Inferior parietal cortex (tissue), 1 donor: ENCODE results near the gene PITX2.
A peak's percentile ranks its signal among the peaks of the same experiment; 100 is the strongest.

ENCODE experiments used
- DNase-seq: peaks from one replicate; pipeline ENCODE4 v3.0.0-alpha.2; 2016; ENCODE audit errors: extremely low spot score

PITX2 gene

DNA sequence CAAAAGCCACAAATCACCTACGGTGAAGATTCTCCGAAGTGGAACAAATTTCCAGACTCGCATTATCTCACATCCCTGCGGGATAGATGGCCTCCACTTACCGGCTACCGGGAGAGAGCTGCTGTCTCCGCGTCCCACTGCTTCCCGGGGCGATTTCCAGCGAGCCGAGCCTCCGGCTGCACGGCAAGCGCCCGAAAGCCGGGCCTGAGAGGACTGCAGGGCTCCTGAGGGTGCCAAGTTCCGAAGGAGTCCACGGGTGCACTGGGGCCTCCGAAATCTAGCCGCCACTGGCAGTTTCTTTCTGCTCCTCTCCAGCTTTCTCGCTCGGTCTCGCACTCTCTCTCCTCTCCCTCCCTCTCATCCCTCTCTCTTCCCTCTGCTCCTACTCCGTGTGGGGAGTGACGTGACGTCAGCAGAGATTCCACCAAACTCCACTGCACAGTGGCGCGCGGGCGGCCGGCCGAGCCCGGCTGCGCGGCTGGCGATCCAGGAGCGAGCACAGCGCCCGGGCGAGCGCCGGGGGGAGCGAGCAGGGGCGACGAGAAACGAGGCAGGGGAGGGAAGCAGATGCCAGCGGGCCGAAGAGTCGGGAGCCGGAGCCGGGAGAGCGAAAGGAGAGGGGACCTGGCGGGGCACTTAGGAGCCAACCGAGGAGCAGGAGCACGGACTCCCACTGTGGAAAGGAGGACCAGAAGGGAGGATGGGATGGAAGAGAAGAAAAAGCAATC lies 14.0 kb upstream of the PITX2 start:
- no peak for DNase-seq

DNA sequence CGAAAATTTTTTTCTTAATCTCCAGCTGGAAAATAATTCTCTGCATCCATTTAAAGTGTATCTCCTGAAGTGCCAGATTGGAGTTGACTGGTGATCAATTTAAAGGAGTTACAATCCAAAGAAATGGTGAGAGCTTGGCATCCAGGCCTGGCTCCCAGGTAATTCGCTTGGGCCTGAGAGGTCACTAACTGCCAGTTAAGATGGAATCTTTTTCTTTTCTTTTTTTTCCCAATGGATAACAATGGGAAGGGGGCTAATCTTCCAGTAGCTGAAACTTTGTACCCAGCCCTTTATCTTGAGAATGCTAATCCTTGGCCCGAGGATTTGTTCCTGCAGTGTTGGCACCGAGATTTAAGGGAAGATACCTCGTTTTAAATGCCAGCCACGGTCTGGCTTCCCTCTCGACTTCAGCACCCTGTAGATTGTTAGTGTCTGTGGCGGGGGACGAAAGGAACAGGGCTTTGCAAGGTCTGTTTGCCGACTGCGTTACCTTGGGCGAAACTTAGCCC lies 13.3 kb upstream of the PITX2 start:
- DNase-seq, result no peak

DNA sequence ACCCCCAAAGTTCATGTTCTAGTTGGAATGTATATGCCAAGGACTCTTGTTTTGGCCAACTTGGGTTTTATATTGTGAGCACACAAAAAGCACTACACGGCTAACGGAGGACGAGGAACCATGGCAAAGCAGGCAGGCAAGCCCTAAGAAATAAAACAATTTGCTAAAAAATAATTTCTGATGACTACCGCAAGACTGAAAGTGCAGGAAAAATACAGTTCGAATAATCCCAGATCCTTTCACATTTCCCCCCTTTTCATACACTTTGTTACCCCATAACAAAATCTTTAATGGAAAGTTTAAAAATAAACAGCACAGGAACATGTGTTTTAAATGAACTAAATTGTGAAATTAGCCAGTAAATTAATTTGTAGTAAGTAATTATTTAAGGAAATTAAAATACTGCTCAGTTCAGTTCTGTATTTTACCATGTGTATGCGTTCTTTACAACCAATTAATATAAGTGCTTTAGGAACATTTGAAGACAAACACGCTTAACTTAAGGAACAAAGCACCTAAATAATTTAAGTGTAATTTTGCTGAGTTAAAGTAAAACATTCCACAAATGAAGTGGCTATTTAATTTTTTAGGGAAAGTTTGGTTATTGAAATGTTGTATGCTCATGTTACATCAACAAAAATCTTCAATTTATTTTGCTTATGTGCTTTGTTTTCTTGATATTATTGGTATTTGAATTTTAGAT lies 12.4 kb upstream of the PITX2 start:
- no peak for DNase-seq

DNA sequence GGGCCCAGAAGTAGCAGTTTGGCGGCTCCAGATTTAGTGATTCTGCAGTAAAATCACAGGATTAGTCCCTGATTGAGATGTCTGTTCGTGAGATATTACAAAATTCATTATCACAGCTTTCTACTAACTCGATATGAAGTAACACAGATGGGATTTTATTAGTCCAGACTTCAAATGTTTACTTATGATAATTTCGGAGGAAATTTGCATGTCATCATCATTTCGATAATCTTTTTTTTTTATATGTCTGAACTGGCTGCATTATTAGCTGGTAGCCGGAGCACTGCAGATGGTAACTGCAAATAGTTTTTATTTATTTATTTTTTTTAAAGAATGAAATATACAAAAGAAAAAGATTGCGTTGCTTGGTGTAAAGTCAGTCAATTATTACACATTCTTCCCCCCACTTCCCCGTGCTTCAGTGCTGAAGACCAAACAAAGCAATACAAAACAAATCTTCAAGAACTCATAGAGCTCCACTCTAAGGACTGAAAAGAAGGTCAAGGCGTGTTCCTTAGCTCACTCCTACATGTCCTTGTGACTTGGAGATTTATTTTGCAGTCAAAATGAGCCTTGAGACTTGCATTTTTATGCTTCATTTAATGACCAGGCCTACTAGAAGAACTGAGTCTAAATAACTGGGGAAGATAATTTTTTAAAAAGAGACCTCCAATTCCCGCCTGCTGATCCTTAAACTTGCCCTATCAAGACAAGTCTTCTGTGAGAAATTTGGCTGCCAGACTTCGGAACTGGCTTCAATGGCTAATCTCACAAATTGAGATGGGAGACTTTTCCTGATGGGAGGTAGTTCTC lies 11.7 kb upstream of the PITX2 start:
- no peak for DNase-seq

DNA sequence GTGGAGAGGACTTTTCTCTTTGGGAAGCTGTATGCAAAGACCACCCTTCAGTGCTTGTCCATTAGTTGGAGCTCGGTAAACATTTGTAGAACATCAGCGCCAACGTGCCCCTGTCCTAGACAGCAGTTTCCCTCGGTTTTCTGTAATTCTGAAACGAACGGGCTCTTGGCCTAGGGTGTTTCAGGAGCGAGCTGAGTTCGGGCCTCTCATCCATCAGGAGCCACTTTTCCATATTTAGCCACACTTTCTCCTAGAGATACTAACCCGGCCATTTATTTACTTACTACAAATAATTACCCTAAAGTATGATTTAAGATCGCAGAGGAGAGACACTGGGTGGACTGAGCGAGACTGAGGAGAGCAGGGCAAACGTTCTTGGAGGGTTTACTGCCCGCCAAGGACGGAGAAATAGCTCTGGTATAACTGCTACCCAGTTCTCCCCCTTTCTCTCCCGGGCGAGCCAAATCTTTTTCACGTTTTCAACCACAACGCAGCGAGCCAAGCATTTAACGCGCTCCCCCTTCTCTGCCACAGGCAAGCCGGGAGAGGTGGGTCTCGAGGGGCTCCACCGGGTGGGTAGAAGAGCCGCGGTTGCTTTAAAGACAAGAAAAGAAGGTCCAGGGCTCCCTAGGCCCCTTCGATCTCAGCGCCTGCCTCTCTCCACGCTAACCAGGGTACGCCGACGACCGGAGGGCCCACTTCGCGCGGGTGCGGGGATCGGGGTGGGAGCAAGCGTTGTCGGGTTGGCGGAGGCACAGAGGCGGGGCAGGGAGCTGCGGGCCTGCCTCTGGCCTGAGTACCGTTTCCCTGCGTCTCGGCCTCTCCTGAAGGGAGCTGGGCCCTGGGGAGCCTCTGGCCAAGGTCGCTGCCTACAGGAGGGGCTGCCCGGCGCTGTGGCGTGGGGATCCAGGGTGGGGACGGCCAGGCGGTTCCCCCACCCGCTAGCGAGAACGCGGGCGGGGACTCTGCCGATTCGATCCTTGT lies 10.8 kb upstream of the PITX2 start:
- DNase-seq, result no peak

DNA sequence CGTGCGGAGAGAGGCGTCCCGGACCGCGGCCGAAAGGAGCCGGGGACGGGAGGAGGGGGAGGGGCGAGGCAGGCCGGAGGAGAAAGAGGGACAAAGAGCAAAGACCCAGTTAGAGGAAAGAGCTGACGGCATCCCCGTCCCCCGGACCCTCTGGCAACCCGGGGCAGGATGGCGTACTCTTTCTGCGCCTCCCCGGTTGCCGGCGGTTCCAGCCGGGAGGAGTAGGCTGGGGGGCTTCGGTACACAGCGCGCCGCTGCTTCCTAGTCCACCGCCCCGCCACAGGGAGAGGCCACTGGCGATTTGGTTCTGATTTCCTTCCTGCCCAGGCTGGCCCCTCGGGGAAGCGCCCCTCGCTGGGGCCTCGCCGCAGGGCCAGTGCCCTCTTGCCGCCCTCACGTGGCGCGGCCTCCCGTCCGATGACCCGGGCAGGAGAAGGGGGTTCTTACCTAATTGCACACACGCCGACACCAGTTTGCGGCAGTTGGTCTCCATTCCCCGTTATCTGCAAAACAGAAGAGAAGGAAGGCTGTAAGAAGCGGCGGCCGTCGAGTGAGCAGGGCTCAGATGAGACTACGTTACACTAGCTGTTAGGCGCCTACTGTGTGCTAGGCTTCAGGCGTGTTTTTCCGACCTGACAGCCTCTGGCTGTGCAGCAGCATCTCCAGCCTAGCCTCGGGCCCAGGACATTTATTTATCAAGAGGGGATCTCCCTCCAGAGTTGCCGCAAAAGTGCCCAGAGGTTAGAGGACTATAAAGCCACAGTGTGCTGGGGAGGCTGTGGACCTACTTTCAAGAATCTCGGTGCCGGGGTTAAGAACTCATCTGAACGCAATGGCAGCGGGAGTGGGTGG lies 9.9 kb upstream of the PITX2 start:
- no peak for DNase-seq

DNA sequence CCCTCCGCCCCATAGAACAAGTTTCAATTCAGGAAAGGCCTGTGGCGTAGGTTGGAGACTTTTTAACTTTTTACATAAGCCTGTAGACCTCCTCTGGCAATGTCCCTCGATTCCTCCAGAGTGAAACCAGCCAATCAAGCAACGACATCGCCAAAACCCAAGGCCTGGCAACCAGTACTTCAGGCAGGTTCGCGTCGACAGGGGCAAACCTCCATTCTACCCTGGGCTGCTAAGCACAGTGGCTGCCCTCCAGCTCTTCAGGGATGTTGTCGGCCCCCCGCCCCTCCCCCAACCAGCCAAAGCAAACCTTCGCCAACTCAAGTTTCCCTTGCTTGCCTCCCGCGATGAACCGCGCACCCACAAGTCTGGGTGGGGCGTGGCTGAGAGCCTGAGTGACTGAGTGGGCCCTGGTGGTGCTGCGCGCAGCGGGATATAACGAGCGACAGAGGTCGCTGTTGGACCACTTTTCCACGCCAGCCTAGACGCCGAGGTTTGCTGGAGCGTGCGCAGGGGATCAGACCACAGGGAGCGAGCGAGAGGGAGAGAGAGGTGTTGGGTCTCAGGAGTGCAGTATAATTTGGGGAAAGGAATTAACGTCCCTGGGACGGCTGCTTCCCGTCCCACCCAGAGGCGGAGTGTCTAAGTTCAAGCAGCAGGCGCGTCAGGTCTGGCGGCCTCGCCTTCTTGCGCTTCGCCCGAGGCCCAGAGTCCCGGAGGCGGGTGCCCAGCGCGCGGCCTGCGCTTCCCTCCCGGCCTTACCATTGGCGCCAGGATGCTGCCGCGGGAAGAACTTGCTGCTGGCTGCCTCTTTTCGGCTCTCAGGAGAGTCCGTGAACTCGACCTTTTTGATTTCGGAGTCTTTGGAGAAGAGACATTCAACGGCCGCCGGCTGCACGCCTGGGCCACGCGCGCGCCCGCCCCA lies 9.0 kb upstream of the PITX2 start:
- DNase-seq, result peak; percentile 66

DNA sequence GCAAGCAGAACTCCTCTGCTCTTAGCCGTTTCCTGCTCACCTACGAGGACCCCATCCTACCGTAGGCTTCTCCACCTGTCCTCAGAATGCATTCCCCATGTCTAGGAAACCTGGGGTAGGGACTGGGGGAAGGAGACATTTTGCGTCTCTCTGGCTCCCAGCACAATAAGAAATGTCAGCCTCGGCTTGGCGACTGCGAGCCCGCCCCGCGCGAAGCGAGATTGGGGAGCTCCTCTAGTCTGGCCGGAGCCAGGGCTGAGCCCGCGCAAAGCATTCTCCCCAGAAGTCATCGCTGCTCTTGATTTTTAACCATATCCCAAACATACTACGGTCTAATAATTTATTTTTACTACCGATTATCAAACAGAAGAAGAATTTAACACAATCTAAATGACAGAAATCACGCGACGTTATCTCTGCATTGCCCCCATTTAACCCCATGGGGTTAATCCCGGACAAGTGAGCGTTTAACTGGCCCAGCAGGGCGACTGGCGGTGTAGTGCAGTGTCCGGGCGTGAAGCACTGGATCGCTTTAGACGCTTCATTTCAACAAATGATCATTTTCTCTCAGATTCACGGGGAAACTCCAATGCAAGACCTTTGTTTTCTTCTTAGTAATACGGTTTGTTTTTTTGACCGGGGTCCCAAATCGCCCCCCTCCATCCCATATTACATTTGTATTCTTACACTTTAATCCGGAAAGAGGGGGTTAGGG lies 8.0 kb upstream of the PITX2 start:
- DNase-seq, result no peak

DNA sequence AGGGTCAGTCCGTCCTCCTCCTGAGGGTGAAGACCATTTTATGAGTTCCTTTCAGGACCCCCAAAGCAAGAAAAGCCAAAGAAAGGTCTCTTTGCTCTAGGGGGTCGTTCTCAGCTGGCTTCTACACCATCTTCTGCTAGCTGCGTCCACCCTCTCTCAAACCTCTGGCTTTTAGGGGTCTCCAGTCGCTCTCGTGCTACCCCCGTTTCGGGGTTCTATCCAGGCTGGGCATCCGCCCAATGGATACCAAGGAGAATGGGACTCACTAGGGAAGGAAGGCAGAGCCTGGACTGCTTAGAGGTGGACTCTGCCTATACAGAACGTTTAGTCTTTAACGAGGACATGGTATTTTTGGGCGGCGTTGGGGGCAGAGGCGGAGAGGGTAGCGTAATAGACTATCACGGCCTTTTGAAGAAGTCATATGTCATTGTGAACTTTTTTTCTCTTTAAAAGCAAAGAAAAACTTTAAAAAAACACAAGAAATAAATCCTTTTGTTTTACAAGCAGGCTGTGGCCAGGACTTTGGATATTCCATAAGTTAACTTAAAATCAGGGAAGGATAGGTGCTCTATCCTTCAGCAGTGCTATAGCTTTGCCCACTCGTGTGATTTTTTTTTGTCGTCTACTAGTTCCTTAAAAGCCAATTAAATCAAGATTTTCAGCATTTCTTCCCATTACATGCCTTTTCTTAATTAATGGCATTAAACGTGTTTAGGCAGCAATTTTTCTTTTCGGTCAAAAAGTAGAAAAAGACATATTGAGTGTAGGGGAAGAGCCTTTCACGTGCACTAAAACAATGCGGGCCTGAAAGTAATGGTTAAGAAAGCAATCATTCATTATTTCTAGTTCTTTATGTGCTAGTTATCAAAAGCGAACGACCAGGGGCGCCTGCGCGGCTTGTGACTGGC lies 7.2 kb upstream of the PITX2 start:
- DNase-seq, result no peak

DNA sequence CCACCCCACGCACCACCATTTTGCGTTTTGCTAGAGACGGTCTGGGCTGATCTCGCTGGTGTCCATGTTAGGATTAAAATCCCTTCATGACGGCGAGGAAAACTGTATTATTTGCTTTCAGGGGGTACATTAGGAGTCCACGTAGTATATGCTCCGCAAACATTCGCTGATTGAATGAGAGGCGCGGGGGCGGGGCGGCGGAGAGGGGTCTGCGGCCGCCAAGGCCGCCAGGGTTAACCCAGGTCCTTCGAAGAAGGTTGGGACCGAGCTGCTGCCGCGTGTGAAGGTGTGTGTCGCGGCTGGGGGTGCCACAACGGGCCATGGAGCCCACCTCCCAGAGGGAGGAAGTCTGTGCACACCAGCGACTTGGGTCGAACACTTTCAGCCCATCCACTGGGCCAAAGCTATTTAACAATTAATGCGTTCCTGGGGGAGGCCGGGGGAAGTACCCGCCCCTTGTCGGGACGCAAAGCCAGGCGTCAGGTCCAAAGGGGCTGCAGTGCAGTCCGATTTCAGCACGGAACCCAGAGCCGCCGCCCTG lies 6.4 kb upstream of the PITX2 start:
- DNase-seq, result no peak

DNA sequence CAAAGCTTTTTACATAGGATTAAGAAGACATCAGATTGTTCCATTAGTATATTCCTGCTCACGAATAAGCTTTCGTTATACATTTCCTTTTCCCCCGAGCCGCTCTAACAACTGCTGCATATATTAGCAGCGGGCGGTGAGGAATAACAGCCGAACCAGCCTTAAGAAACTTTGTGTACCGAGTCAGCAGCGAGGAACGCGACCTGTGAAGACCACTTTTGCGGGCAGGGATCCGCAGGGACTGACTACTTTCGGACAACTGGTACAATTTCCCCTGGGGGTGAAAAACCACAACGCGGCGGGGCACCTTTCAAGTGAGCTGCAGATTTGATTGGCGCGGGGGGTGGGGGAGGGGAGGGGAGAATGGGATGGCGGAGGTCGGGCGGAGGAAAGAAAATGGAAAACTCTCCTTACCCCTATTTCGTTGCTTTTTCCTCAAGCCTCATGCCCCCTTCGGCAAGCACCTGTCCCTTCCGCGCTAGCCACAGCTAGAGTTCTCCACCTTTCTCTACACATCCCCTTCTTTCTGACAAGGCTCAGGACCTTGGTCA lies 5.9 kb upstream of the PITX2 start:
- DNase-seq, result no peak

DNA sequence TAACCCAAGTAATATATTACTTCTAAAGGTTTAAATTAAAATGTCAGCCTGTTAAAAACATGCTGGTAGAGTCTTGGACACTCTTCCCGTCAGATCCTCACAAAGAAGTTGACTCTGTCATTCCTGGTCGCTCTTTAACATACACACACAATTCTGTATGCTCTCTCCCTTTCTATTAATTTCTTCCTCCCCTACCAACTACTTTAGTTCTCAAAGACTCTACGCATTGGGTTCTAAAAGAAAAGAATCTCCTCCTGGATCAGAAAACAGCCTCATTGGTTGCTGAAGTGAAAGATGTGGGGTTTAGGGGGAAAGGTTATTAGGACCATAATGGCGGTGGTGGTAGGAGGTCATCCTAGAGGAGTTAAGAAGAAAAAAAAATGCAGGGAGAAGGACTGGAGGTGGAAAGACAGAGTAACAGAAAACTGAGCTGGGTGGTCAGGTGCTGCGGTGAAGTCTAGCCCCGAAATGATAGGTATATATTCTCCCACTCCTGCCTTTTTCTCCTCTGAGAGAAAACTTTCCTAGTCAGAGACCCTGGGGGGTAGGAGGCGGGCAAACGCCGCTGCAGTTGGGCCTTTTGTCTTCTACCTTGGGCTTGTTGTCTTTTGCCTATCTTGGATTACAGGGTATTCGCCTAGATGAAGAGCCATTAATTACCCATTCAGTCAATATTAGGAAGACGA lies 5.2 kb upstream of the PITX2 start:
- no peak for DNase-seq

DNA sequence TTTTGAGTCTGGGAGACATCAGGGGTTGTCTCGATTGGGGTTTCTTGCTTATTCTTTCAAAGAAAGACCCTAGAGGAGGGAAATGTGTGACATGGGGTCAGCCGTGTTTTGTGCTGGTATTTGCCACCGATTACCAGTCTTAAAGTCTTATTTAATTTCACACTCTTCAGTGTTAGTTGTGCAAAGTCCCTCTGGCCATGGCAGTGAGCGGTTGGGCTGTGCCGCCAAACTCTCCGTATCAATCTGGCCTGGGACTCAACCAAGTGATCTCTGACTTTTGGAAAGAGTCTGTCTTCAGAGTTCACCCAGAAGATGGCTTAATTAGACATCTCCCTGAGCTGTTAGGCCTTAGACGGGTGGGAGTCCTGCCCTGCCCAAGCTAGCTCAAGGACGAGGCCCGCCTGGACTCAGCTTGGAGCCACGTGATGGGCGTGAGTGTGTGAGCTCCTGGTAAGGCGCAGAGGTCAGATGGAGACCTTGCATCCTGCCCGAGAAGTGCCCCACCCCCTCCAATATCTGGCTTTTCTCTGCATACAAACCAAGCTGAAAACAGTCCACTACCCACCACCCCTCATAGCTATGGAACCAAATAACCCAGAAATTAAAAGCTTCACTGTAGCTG lies 3.8 kb upstream of the PITX2 start:
- no peak for DNase-seq

DNA sequence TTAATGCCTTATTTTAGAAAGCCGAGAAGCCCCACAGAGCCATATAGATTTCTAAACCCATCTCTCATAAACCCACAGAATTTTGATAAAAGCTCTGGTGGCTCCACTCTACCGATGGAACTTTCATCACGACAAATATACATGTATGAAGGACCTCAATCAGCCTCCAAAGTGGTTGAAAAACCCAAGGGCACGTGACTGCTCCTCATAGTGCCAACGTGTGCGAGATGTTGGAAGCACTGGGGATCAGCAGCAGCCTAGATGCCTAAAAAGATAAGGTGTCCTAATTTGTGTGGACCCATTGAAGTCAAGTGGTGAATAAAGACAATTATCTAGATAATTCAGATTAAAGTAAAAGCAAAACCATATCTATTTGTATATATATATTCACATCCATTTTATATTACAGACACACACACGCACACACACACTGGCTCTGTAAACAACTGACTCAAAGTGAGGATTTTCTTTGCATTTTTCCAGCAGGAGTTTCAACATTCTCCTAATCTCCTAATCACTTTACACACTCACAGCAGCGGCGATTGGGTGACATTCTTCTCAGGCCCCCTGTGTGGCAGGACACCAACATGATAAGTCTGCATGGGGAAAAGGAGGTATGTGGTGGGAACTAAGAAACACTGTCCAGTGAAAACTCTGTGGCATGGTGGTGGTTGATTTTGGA lies 2.8 kb upstream of the PITX2 start:
- DNase-seq, result no peak

DNA sequence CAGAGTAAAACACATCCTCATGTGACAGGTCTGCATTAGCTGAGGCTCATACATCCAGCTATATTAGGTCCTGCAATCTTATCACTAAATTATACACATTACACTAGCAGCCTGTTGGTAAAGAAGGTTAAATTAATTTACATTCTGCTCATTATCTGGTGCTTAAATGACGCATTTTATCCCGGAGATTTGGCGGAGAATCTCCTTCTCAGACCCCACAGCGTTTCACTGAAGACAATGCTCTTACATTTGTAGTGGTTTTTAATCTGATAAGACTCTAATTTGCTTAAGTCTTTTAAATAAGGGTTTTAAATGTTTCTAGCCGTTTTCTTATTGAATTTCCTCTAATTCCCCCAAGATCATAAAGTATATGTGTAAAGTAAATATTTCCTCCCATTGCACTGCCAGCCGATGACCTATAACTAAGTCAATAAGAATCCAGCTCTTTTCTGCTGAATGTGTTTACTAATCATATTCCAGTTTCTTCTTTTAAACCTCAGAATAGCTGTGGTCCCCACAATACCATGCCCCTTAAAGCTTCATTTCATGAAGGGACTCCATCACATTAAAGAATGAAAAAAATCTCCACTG lies 2.1 kb upstream of the PITX2 start:
- DNase-seq, result no peak
